Trophoblast cell (in vitro differentiated cells and primary cell): Measurements from ENCODE around the gene EGFL7.
A peak's percentile ranks its signal among the peaks of the same experiment; 100 is the strongest.

Experiments
- DNase-seq, 2 donors: peaks; one replicate each; pipeline ENCODE4 v3.0.0-alpha.2; 2016
- H2AFZ ChIP-seq: 2 replicates; pipeline ENCODE4 v1.6.1; 2013; ENCODE audit warnings: low read length, moderate library complexity, mild to moderate bottlenecking; ENCODE audit not compliant: insufficient read depth, poor library complexity
- H2AK5ac ChIP-seq: 2 replicates; pipeline ENCODE4 v1.6.1; 2013; ENCODE audit warnings: mild to moderate bottlenecking, low read length
- H2BK120ac ChIP-seq: 2 replicates; pipeline ENCODE4 v1.6.1; 2013; ENCODE audit warnings: low read length, mild to moderate bottlenecking, moderate library complexity; ENCODE audit not compliant: insufficient read depth, poor library complexity
- H2BK12ac ChIP-seq: 2 replicates; pipeline ENCODE4 v1.6.1; 2013; ENCODE audit warnings: mild to moderate bottlenecking, low read length, moderate library complexity
- H2BK5ac ChIP-seq: 2 replicates; pipeline ENCODE4 v1.6.1; 2013; ENCODE audit warnings: low read length, low read depth, moderate library complexity, mild to moderate bottlenecking; ENCODE audit not compliant: poor library complexity
- H3K14ac ChIP-seq: 2 replicates; pipeline ENCODE4 v1.6.1; 2013; ENCODE audit warnings: mild to moderate bottlenecking, low read length
- H3K18ac ChIP-seq: 2 replicates; pipeline ENCODE4 v1.6.1; 2013; ENCODE audit warnings: mild to moderate bottlenecking, low read length
- H3K23ac ChIP-seq: 2 replicates; pipeline ENCODE4 v1.6.1; 2013; ENCODE audit warnings: low read length
- H3K27ac ChIP-seq: 2 replicates; pipeline ENCODE4 v1.5.1; 2013; ENCODE audit warnings: low read depth, mild to moderate bottlenecking, inconsistent platforms, low read length, moderate library complexity
- H3K27me3 ChIP-seq: 2 replicates; pipeline ENCODE4 v1.6.1; 2013; ENCODE audit warnings: inconsistent platforms, mild to moderate bottlenecking, low read length, moderate library complexity; ENCODE audit not compliant: insufficient read depth
- H3K36me3 ChIP-seq, 2 experiments: 1 replicate in 1 of 2; 2 replicates in 1 of 2; pipeline ENCODE4 v1.6.1; 2013; ENCODE audit warnings: low read length in 2 of 2, mild to moderate bottlenecking in 2 of 2, moderate library complexity in 1 of 2; ENCODE audit not compliant: insufficient read depth in 2 of 2, control insufficient read depth in 1 of 2
- H3K4ac ChIP-seq: 2 replicates; pipeline ENCODE4 v1.6.1; 2013; ENCODE audit warnings: low read depth, mild to moderate bottlenecking, low read length, moderate library complexity
- H3K4me1 ChIP-seq, 2 experiments: 1 replicate in 1 of 2; 2 replicates in 1 of 2; pipeline ENCODE4 v1.6.1; 2013; ENCODE audit warnings: low read length in 2 of 2, mild to moderate bottlenecking in 2 of 2, moderate library complexity in 1 of 2; ENCODE audit not compliant: insufficient read depth in 2 of 2, control insufficient read depth in 1 of 2
- H3K4me2 ChIP-seq: 2 replicates; pipeline ENCODE4 v1.6.1; 2013; ENCODE audit warnings: inconsistent platforms, mild to moderate bottlenecking, low read length, moderate library complexity
- H3K4me3 ChIP-seq: 2 replicates; pipeline ENCODE4 v1.5.1; 2013; ENCODE audit warnings: mild to moderate bottlenecking, low read depth, low read length, inconsistent platforms
- H3K79me1 ChIP-seq: one replicate; pipeline ENCODE4 v1.6.1; 2013; ENCODE audit warnings: low read length
- H3K79me2 ChIP-seq: 2 replicates; pipeline ENCODE4 v1.6.1; 2013; ENCODE audit warnings: low read length, mild to moderate bottlenecking; ENCODE audit not compliant: control insufficient read depth, insufficient read depth, poor library complexity
- H3K9ac ChIP-seq: 2 replicates; pipeline ENCODE4 v1.6.1; 2013; ENCODE audit warnings: mild to moderate bottlenecking, low read length
- H3K9me3 ChIP-seq: 2 replicates; pipeline ENCODE4 v1.6.1; 2013; ENCODE audit warnings: low read depth, mild to moderate bottlenecking, control low read depth, inconsistent platforms, low read length; ENCODE audit not compliant: insufficient read depth
- H4K12ac ChIP-seq: 2 replicates; pipeline ENCODE4 v1.6.1; 2013; ENCODE audit warnings: low read depth, mild to moderate bottlenecking, low read length, moderate library complexity
- H4K8ac ChIP-seq: 2 replicates; pipeline ENCODE4 v1.6.1; 2013; ENCODE audit warnings: low read depth, mild to moderate bottlenecking, low read length, moderate library complexity
- H4K91ac ChIP-seq: one replicate; pipeline ENCODE4 v1.6.1; 2013; ENCODE audit warnings: low read depth, mild to moderate bottlenecking, low read length, moderate library complexity
- WGBS: extraction: QIAGEN DNeasy Blood & Tissue Kit; methylation state at CpG from one replicate; pipeline ENCODE4 v1.1.7; 2013; ENCODE audit warnings: missing lambda C conversion rate; ENCODE audit not compliant: insufficient read length, insufficient coverage; ENCODE audit errors: extremely low coverage; 5-methylcytosine and 5-hydroxymethylcytosine counted together

The EGFL7 gene

GRCh38 chr9:136621734-136622093, 41.0 kb upstream of the EGFL7 start:
- Histone ChIP-seq H3K4me3 (no peak overlapping the region), H3K18ac (no peak overlapping the region), H3K36me3 (no peaks in the 10 kb centered on the region), H2BK12ac (no peak overlapping the region), H3K4me1 (peaks cover 5 to 8% of the 10 kb centered on the region in 2 experiments), H3K79me1 (peaks cover 11% of the 10 kb centered on the region), H3K4me2 (no peak overlapping the region), H2BK5ac (no peak overlapping the region), H4K91ac (no peak overlapping the region), H4K12ac (no peak overlapping the region), H3K27me3 (no peaks in the 10 kb centered on the region), H2AK5ac (no peak overlapping the region), H3K9me3 (no peaks in the 10 kb centered on the region), H3K27ac (no peak overlapping the region), H4K8ac (no peak overlapping the region), H3K14ac (peak overlapping the region; percentile 8), H2AFZ (no peak overlapping the region), H2BK120ac (no peak overlapping the region), H3K23ac (no peak overlapping the region), H3K79me2 (no peaks in the 10 kb centered on the region), H3K4ac (no peak overlapping the region), H3K9ac (no peak overlapping the region)
- DNase-seq = no peak
- no CpG with 5 or more reads among the region's 10 CpGs for WGBS

- H3K36me3 ChIP-seq = no peaks in the 10 kb centered on the region
- no peaks in the 10 kb centered on the region for H3K27me3 ChIP-seq
- no peak overlapping the region for H3K27ac ChIP-seq
- H2BK12ac ChIP-seq = no peak overlapping the region
- no peak overlapping the region for H3K23ac ChIP-seq
- peak overlapping the region; percentile 57 for H2BK120ac ChIP-seq
- H3K4ac ChIP-seq = no peak overlapping the region
- H4K91ac ChIP-seq = peak overlapping the region; percentile 80
- H2AK5ac ChIP-seq = no peak overlapping the region
- no CpG with 5 or more reads among the region's 16 CpGs for WGBS
- peaks cover 5 to 8% of the 10 kb centered on the region in 2 experiments for H3K4me1 ChIP-seq
- H3K79me1 ChIP-seq = peaks cover 11% of the 10 kb centered on the region
- H2BK5ac ChIP-seq = no peak overlapping the region
- H3K14ac ChIP-seq = peak overlapping the region; percentile 27
- no peak overlapping the region for H3K4me2 ChIP-seq
- no peaks in the 10 kb centered on the region for H3K79me2 ChIP-seq
- H2AFZ ChIP-seq = no peak overlapping the region
- no peak overlapping the region for H4K8ac ChIP-seq
- no peak overlapping the region for H3K9ac ChIP-seq
- no peak for DNase-seq
- H3K18ac ChIP-seq = no peak overlapping the region
- no peaks in the 10 kb centered on the region for H3K9me3 ChIP-seq
- H3K4me3 ChIP-seq = no peak overlapping the region
- no peak overlapping the region for H4K12ac ChIP-seq
Measured at GRCh38 chr9:136622538-136622948, 40.2 kb upstream of the EGFL7 start.

- Histone ChIP-seq H3K36me3 (no peaks in the 10 kb centered on the region), H4K8ac (peak overlapping the region; percentile 45), H2BK5ac (no peak overlapping the region), H3K4me2 (no peak overlapping the region), H3K4me3 (no peak overlapping the region), H3K14ac (peak overlapping the region; percentile 11), H3K9me3 (no peaks in the 10 kb centered on the region), H3K9ac (no peak overlapping the region), H2AFZ (no peak overlapping the region), H3K27me3 (no peaks in the 10 kb centered on the region), H3K23ac (no peak overlapping the region), H3K4me1 (peaks cover 5 to 8% of the 10 kb centered on the region in 2 experiments), H2AK5ac (peak overlapping the region; percentile 60), H4K91ac (peak overlapping the region; percentile 80), H2BK120ac (peak overlapping the region; percentile 57), H3K79me1 (peaks cover 11% of the 10 kb centered on the region), H4K12ac (no peak overlapping the region), H3K79me2 (no peaks in the 10 kb centered on the region), H3K27ac (no peak overlapping the region), H3K4ac (no peak overlapping the region), H2BK12ac (peak overlapping the region; percentile 38), H3K18ac (no peak overlapping the region)
- DNase-seq = no peak
- no CpG with 5 or more reads among the region's 19 CpGs for WGBS
Measured at GRCh38 chr9:136623016-136623841, 39.5 kb upstream of the EGFL7 start.

GRCh38 chr9:136623842-136624183, 38.9 kb upstream of the EGFL7 start:
- DNase-seq = no peak
- Histone ChIP-seq H3K23ac (no peak overlapping the region), H3K14ac (peak overlapping the region; percentile 11), H4K8ac (peak overlapping the region; percentile 45), H3K79me1 (peaks cover 11% of the 10 kb centered on the region), H4K12ac (no peak overlapping the region), H3K36me3 (no peaks in the 10 kb centered on the region), H3K4me3 (no peak overlapping the region), H3K9me3 (no peaks in the 10 kb centered on the region), H4K91ac (peak overlapping the region; percentile 80), H2BK12ac (no peak overlapping the region), H2BK120ac (peak overlapping the region; percentile 8), H3K18ac (peak overlapping the region; percentile 19), H3K4me1 (peaks cover 5 to 8% of the 10 kb centered on the region in 2 experiments), H3K9ac (no peak overlapping the region), H3K27me3 (no peaks in the 10 kb centered on the region), H2BK5ac (no peak overlapping the region), H2AFZ (no peak overlapping the region), H2AK5ac (no peak overlapping the region), H3K4me2 (no peak overlapping the region), H3K27ac (no peak overlapping the region), H3K79me2 (no peaks in the 10 kb centered on the region), H3K4ac (no peak overlapping the region)
- WGBS = no CpG with 5 or more reads among the region's 13 CpGs
